MCF 10A (cell line): Measurements from ENCODE around the gene GPANK1. TPM values are rescaled to one million over a fixed set of nuclear protein-coding genes. Genes with fewer than 3 reads are reported as not detected.

Experiments
- BruUV-seq: library from RNA; stranded (reverse); fragments of 400-500 nt; replicated peaks from 2 replicates; lab custom pipeline; 2021; lab: Mats Ljungman, UMichigan
- CTCF ChIA-PET: fragments of 300-600 bp; sonication (Branson Sonifier 250); formaldehyde crosslinking; extraction: SDS; loops from one replicate; lab custom pipeline; 2021; ENCODE audit warnings: antibody characterized with exemption, inconsistent platforms; lab: Yijun Ruan, JAX
- POLR2A ChIA-PET: fragments of 300-600, 350-650 bp; sonication (Branson Sonifier 250); formaldehyde crosslinking; extraction: SDS; loops from one replicate; lab custom pipeline; 2020; ENCODE audit warnings: antibody characterized with exemption, inconsistent platforms; lab: Yijun Ruan, JAX
- DNase-seq: peaks from one replicate; pipeline ENCODE4 v3.0.0-alpha.2; 2018; ENCODE audit not compliant: unreplicated experiment
- H3K27ac Mint-ChIP-seq: one replicate; pipeline ENCODE4 v1.8.0; 2022; ENCODE audit warnings: mild to moderate bottlenecking, low read depth, mixed read lengths; ENCODE audit not compliant: unreplicated experiment
- H3K27me3 Mint-ChIP-seq: one replicate; pipeline ENCODE4 v1.8.0; 2022; ENCODE audit warnings: mixed read lengths; ENCODE audit not compliant: insufficient read depth, unreplicated experiment
- H3K36me3 Mint-ChIP-seq: one replicate; pipeline ENCODE4 v1.8.0; 2022; ENCODE audit warnings: mild to moderate bottlenecking, moderate library complexity, mixed read lengths; ENCODE audit not compliant: insufficient read depth, unreplicated experiment
- H3K4me1 Mint-ChIP-seq: one replicate; pipeline ENCODE4 v1.8.0; 2022; ENCODE audit warnings: mixed read lengths; ENCODE audit not compliant: insufficient read depth, unreplicated experiment
- H3K4me3 Mint-ChIP-seq: one replicate; pipeline ENCODE4 v1.8.0; 2022; ENCODE audit warnings: mild to moderate bottlenecking, moderate library complexity, mixed read lengths; ENCODE audit not compliant: unreplicated experiment
- H3K9me3 Mint-ChIP-seq: one replicate; pipeline ENCODE4 v1.8.0; 2022; ENCODE audit warnings: mixed read lengths; ENCODE audit not compliant: unreplicated experiment
- CTCF ChIP-seq: fragments of 200-600 bp; IDR thresholded peaks from one replicate; pipeline ENCODE4 v1.8.0; 2022; ENCODE audit warnings: antibody characterized with exemption, mild to moderate bottlenecking; ENCODE audit not compliant: unreplicated experiment
- intact Hi-C: fragments of 100-400 bp; cut with micrococcal nuclease; formaldehyde crosslinking; loops from 2 replicates; pipeline ENCODE4 v1.14.1; 2022
- total RNA-seq: library from RNA; stranded (reverse); gene quantifications from 2 replicates; pipeline ENCODE4 v1.2.3, GENCODE V29; 2022

The GPANK1 gene
- total RNA-seq, 1 experiment from 2014 or later, result 13.0 TPM

- intact Hi-C loops, result no loop called here
- POLR2A ChIA-PET, result interaction anchor here (3.4 kb wide), 1 partner anchor 10 kb away, joined by 19 read pairs; the partner anchor contains the start of gene ABHD16A
- Mint-ChIP-seq H3K27me3 (no peaks in the 10 kb centered on the region), H3K4me3 (no peak overlapping the region), H3K27ac (no peak overlapping the region), H3K4me1 (peaks cover 6% of the 10 kb centered on the region), H3K36me3 (peaks cover 65% of the 10 kb centered on the region), H3K9me3 (no peaks in the 10 kb centered on the region)
- no TSS peak for BruUV-seq
- no peak for DNase-seq
- CTCF ChIA-PET, result interaction anchor here (0.7 to 1.1 kb wide), 3 partner anchors 49 to 1252 kb away, joined by 3 to 4 read pairs (median 3); no protein-coding TSS in a partner anchor
- no peak for TF ChIP-seq CTCF
Observed at GRCh38 chr6:31692353-31692752, 27.6 kb upstream of the GPANK1 start.

- no peak overlapping the region for H3K27ac Mint-ChIP-seq
- intact Hi-C loops, result no loop called here
- peaks cover 61% of the 10 kb centered on the region for H3K36me3 Mint-ChIP-seq
- no peak for DNase-seq
- ChIA-PET POLR2A (interaction anchor here (0.5 to 3.4 kb wide), 3 partner anchors 11 to 216 kb away, joined by 4 to 19 read pairs (median 5); partner anchors contain the start of gene ABHD16A), CTCF (interaction anchor here (0.6 to 1.1 kb wide), 2 partner anchors 50 to 78 kb away, joined by 3 to 4 read pairs; no protein-coding TSS in a partner anchor)
- no TSS peak for BruUV-seq
- H3K4me3 Mint-ChIP-seq, result no peak overlapping the region
- no peaks in the 10 kb centered on the region for H3K27me3 Mint-ChIP-seq
- H3K9me3 Mint-ChIP-seq, result no peaks in the 10 kb centered on the region
- H3K4me1 Mint-ChIP-seq, result peaks cover 6% of the 10 kb centered on the region
- TF ChIP-seq CTCF, result no peak
Observed at GRCh38 chr6:31691564-31692108, 26.8 kb upstream of the GPANK1 start.

GRCh38 chr6:31691078-31691463, 26.3 kb upstream of the GPANK1 start:
- ChIA-PET POLR2A (interaction anchor here (0.5 to 3.4 kb wide), 5 partner anchors 11 to 1009 kb away, joined by 4 to 19 read pairs (median 5); partner anchors contain the start of gene ABHD16A), CTCF (interaction anchor here (0.5 to 2.2 kb wide), 8 partner anchors 10 to 1917 kb away, joined by 3 to 9 read pairs (median 3); partner anchors contain the start of genes ABHD16A and LY6G5C)
- no peak overlapping the region for H3K4me3 Mint-ChIP-seq
- DNase-seq, result no peak
- H3K27ac Mint-ChIP-seq, result no peak overlapping the region
- peaks cover 57% of the 10 kb centered on the region for H3K36me3 Mint-ChIP-seq
- no peaks in the 10 kb centered on the region for H3K9me3 Mint-ChIP-seq
- no peaks in the 10 kb centered on the region for H3K27me3 Mint-ChIP-seq
- no TSS peak for BruUV-seq
- peaks cover 6% of the 10 kb centered on the region for H3K4me1 Mint-ChIP-seq
- intact Hi-C loops, result no loop called here
- TF ChIP-seq CTCF, result no peak

- Mint-ChIP-seq H3K27ac (peak overlapping the region; percentile 33), H3K4me3 (no peak overlapping the region), H3K4me1 (peaks cover 6% of the 10 kb centered on the region), H3K27me3 (no peaks in the 10 kb centered on the region), H3K36me3 (peaks cover 57% of the 10 kb centered on the region), H3K9me3 (no peaks in the 10 kb centered on the region)
- POLR2A ChIA-PET, result interaction anchor here (0.6 to 3.4 kb wide), 5 partner anchors 9 to 1008 kb away, joined by 3 to 19 read pairs (median 4); partner anchors contain the start of genes ABHD16A and LY6G5C
- CTCF ChIA-PET, result interaction anchor here (0.5 to 2.2 kb wide), 9 partner anchors 9 to 1918 kb away, joined by 3 to 9 read pairs (median 3); partner anchors contain the start of genes ABHD16A and LY6G5C
- intact Hi-C loops, result no loop called here
- no peak for TF ChIP-seq CTCF
- BruUV-seq, result no TSS peak
- DNase-seq, result no peak
Observed at GRCh38 chr6:31690231-31691077, 25.7 kb upstream of the GPANK1 start.
